Endodermal cell (in vitro differentiated cells): ENCODE results near the gene CELF3. TPM values are rescaled to one million over a fixed set of nuclear protein-coding genes. Genes with fewer than 3 reads are reported as not detected.

ENCODE experiments used
- DNase-seq: peaks from one replicate; pipeline ENCODE4 v3.0.0-alpha.2; 2017
- H3K27ac ChIP-seq: 2 replicates; pipeline ENCODE4 v1.5.1; 2013; ENCODE audit warnings: mild to moderate bottlenecking, low read depth, low read length, moderate library complexity
- H3K27me3 ChIP-seq: 2 replicates; pipeline ENCODE4 v1.6.1; 2013; ENCODE audit warnings: mild to moderate bottlenecking, low read length, moderate library complexity; ENCODE audit not compliant: insufficient read depth, control insufficient read depth, poor library complexity, severe bottlenecking
- H3K36me3 ChIP-seq: 2 replicates; pipeline ENCODE4 v1.7.0; 2013; ENCODE audit warnings: mild to moderate bottlenecking, low read length, moderate library complexity; ENCODE audit not compliant: control insufficient read depth, insufficient read depth
- H3K4me1 ChIP-seq: one replicate; pipeline ENCODE4 v1.7.0; 2013; ENCODE audit warnings: low read length; ENCODE audit not compliant: control insufficient read depth, insufficient read depth
- H3K4me3 ChIP-seq: 2 replicates; pipeline ENCODE4 v1.5.1; 2013; ENCODE audit warnings: mild to moderate bottlenecking, low read length, moderate library complexity
- H3K9ac ChIP-seq: 2 replicates; pipeline ENCODE4 v1.6.1; 2013; ENCODE audit warnings: mild to moderate bottlenecking, low read length, moderate library complexity; ENCODE audit not compliant: poor library complexity, severe bottlenecking; ENCODE audit errors: extremely low read depth
- H3K9me3 ChIP-seq: 2 replicates; pipeline ENCODE4 v1.6.1; 2013; ENCODE audit warnings: mild to moderate bottlenecking, low read length, moderate library complexity; ENCODE audit not compliant: control insufficient read depth
- H3K27ac Mint-ChIP-seq: 2 replicates; pipeline ENCODE4 v1.8.0; 2020; ENCODE audit warnings: mixed read lengths
- H3K27me3 Mint-ChIP-seq: 2 replicates; pipeline ENCODE4 v1.8.0; 2021; ENCODE audit warnings: mild to moderate bottlenecking, mixed read lengths; ENCODE audit not compliant: insufficient read depth
- H3K36me3 Mint-ChIP-seq: 2 replicates; pipeline ENCODE4 v1.8.0; 2020; ENCODE audit warnings: low read depth, mixed read lengths
- H3K4me1 Mint-ChIP-seq: 2 replicates; pipeline ENCODE4 v1.8.0; 2020; ENCODE audit warnings: mixed read lengths
- H3K4me3 Mint-ChIP-seq: 2 replicates; pipeline ENCODE4 v1.8.0; 2020; ENCODE audit warnings: mild to moderate bottlenecking, moderate library complexity, mixed read lengths
- H3K9me3 Mint-ChIP-seq: 2 replicates; pipeline ENCODE4 v1.8.0; 2020; ENCODE audit warnings: mild to moderate bottlenecking, mixed read lengths
- CTCF ChIP-seq: fragments of 200-600 bp; sonication (generic); conservative IDR thresholded peaks from 2 replicates; pipeline ENCODE4 v1.5.0; 2021; ENCODE audit warnings: antibody characterized with exemption, mild to moderate bottlenecking
- WGBS, 2 experiments: methylation state at CpG; one replicate each; pipeline versions ENCODE4 v1.1.5 to v1.1.7; 2013; ENCODE audit warnings: missing lambda C conversion rate in 2 of 2, mixed read lengths in 1 of 2; ENCODE audit not compliant: insufficient coverage in 1 of 2, insufficient read length in 1 of 2; 5-methylcytosine and 5-hydroxymethylcytosine counted together
- total RNA-seq, 2 donors: library from RNA; stranded (reverse); fragmentation: NEBNext Ultra II Directional in 1 of 2; extraction: Animal tissue kit (Norgen Biotek cat#: 25700) in 1 of 2; gene quantifications; 2 replicates in 1 of 2; 3 replicates in 1 of 2; pipeline ENCODE4 v1.2.1, GENCODE V29; 2021

CELF3 gene
- total RNA-seq, 2 donors from 2014 or later, result 0.24 to 0.40 TPM

DNA sequence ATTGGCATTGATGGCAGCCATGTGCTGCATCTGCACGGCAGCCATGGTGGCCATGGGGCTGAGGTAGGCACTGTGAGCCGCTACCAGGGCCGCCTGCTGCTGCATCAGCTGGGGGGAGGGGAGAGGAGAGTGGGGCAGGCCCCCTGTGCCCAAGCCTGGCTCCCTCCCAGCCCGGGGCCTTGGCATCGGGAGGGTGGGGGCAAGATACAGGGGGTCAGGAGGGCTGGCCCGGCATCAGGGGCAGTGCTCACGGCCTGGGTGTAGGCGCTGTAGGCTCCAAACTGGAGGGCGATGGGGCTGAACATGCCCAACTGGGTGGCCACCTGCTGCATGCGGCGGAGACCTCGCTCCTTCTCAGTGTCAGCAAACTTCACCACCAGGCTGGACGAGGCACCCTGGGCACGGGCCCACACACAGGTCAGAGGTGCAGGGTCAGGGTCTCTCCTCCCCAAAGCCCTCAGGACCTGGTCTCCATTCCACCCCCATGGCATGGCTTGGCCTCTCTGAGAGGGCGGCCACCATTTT lies 9.0 kb downstream of the CELF3 start:
- Mint-ChIP-seq H3K36me3 (no peaks in the 10 kb centered on the region), H3K4me3 (no peak overlapping the region), H3K27ac (no peak overlapping the region), H3K9me3 (no peaks in the 10 kb centered on the region), H3K27me3 (peaks cover 1% of the 10 kb centered on the region), H3K4me1 (peaks cover 5% of the 10 kb centered on the region)
- no peaks in the 10 kb centered on the region for H3K4me1 ChIP-seq
- no peak overlapping the region for H3K4me3 ChIP-seq
- no peak for DNase-seq
- H3K9me3 ChIP-seq, result no peaks in the 10 kb centered on the region
- 94 to 100% methylated on average over 3 to 15 of the region's 15 CpGs for WGBS, 2 experiments
- no peak overlapping the region for H3K27ac ChIP-seq
- no peak for TF ChIP-seq CTCF
- no peaks in the 10 kb centered on the region for H3K36me3 ChIP-seq
- H3K27me3 ChIP-seq, result no peaks in the 10 kb centered on the region
- no peak overlapping the region for H3K9ac ChIP-seq

DNA sequence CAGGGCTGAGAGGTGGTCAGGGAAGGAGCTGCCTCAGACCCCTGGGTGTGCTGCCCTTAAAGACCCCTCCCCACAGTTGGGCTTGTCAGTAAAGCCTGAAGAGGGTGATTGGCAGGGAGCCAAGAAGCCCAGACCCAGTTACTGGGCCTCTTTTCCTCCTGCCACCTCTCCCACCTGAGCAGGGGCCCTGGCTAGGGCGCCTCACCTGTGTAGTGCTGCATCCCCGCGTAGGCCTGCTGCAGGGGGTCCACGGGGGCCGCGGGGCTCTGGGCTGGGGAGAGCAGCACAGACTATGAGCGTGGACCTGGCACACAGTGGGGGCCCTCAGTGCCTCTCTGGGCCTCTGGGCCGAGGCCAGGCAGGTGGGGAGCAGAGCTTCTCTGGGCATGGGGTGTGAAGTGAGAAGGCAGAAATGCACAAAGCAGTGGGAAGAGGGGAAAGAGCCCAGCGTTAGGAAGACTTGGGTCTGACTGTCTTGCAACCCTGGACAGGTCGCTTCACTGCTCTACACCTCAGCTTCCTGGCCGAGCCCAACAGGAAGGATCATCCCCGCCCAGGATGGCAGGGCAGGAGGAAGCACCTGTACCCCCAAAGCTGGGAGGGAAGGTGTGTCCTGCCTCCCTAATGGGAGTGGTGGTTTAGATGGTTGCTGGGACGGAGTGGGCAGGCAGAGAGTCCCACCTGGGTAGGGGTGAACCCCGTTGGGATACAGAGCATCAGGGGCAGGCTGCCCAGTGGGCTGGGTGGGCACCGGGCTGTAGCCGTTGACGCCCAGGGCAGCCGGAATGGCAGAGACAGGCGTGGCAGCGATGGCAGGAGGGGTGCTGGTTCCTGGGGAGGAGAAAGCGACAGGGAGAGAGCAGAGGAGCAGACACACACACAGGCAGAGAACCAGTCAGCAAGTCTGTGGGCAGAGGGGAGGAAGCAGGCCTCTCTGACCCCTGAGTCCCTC lies 9.9 kb downstream of the CELF3 start:
- DNase-seq, result no peak
- no peak for TF ChIP-seq CTCF
- H3K9me3 ChIP-seq, result no peaks in the 10 kb centered on the region
- no peaks in the 10 kb centered on the region for H3K27me3 ChIP-seq
- H3K9me3 Mint-ChIP-seq, result no peaks in the 10 kb centered on the region
- no peaks in the 10 kb centered on the region for H3K4me1 ChIP-seq
- 89 to 91% methylated on average over 9 to 21 of the region's 21 CpGs for WGBS, 2 experiments
- H3K27ac Mint-ChIP-seq, result no peak overlapping the region
- H3K9ac ChIP-seq, result no peak overlapping the region
- no peak overlapping the region for H3K27ac ChIP-seq
- H3K4me1 Mint-ChIP-seq, result no peaks in the 10 kb centered on the region
- H3K36me3 ChIP-seq, result peaks cover 3% of the 10 kb centered on the region
- no peak overlapping the region for H3K4me3 Mint-ChIP-seq
- no peaks in the 10 kb centered on the region for H3K27me3 Mint-ChIP-seq
- H3K4me3 ChIP-seq, result no peak overlapping the region
- H3K36me3 Mint-ChIP-seq, result no peaks in the 10 kb centered on the region

DNA sequence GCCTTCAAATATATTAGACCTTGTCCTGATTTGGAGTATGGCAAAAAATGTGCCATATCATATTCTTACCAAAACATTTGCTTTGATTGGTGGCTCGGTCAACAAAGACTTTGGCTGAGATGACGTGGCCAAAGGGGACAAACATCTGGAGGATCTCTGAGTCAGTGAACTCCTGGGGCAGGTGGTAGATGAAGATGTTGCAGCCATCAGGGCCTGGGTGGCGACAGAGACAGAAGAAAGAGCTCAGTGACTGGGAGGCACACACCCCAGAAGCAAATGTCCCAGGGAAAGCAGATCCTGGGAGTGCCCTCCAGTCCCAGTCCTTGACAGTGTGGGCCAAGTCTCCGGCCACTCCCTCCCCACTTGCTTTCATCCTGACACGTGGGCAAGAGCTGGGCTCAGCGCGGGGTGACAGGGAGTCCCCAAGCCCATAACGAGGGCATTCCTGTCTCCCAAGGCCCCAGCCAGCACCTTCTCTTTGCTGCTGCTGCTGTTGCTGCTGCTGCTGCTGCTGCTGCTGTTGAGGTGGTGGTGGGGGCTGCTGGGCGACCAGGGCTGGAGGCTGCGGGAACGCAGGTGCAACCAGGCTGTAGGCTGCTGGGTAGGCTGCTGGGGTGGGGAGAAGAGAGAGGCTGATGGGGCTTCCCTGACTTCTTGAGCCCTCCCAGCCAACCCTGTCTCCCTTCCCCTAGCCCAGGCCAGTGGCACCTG lies 10.7 kb downstream of the CELF3 start:
- DNase-seq, result no peak
- H3K4me3 ChIP-seq, result no peak overlapping the region
- no peaks in the 10 kb centered on the region for H3K9me3 ChIP-seq
- Mint-ChIP-seq H3K36me3 (peaks cover 3% of the 10 kb centered on the region), H3K27ac (no peak overlapping the region), H3K4me1 (no peaks in the 10 kb centered on the region), H3K9me3 (no peaks in the 10 kb centered on the region), H3K4me3 (no peak overlapping the region), H3K27me3 (no peaks in the 10 kb centered on the region)
- WGBS, 2 experiments, result 88 to 95% methylated on average over 4 to 11 of the region's 11 CpGs
- no peak for TF ChIP-seq CTCF
- H3K27me3 ChIP-seq, result no peaks in the 10 kb centered on the region
- H3K36me3 ChIP-seq, result peaks cover 12% of the 10 kb centered on the region
- H3K4me1 ChIP-seq, result no peaks in the 10 kb centered on the region
- H3K9ac ChIP-seq, result no peak overlapping the region
- H3K27ac ChIP-seq, result no peak overlapping the region
